NCI-H1105 treated with DMSO at 0.1 percent for 48 hours (cell line): Measurements from ENCODE around the gene PIP5K1C.
"Not testable (repeated sequence)": the region's sequence is repeated elsewhere in the genome, so short reads cannot be mapped to it uniquely, and the experiment has no call there.

Experiments
- DNase-seq: peaks from one replicate; lab custom pipeline; 2025; lab: John Stamatoyannopoulos, UW

PIP5K1C gene

GRCh38 chr19:3644351-3645066, 55.8 kb downstream of the PIP5K1C start:
- DNase-seq, result no peak

GRCh38 chr19:3643674-3644313, 56.5 kb downstream of the PIP5K1C start:
- no peak for DNase-seq

GRCh38 chr19:3642987-3643673, 57.1 kb downstream of the PIP5K1C start:
- no peak for DNase-seq

GRCh38 chr19:3642296-3642695, 58.0 kb downstream of the PIP5K1C start:
- no peak for DNase-seq

GRCh38 chr19:3641515-3642269, 58.6 kb downstream of the PIP5K1C start:
- no peak for DNase-seq

- no peak for DNase-seq
Measured at GRCh38 chr19:3639479-3639878, 60.8 kb downstream of the PIP5K1C start.

GRCh38 chr19:3638208-3639193, 61.8 kb downstream of the PIP5K1C start:
- no peak for DNase-seq

GRCh38 chr19:3637621-3638020, 62.6 kb downstream of the PIP5K1C start:
- DNase-seq, result no peak

- no peak for DNase-seq
Measured at GRCh38 chr19:3636962-3637361, 63.3 kb downstream of the PIP5K1C start.

GRCh38 chr19:3636506-3636905, 63.8 kb downstream of the PIP5K1C start:
- DNase-seq, result no peak

GRCh38 chr19:3634496-3635045, 65.7 kb downstream of the PIP5K1C start:
- DNase-seq, result no peak

GRCh38 chr19:3633559-3633988, 66.7 kb downstream of the PIP5K1C start:
- DNase-seq, result no peak

- no peak for DNase-seq
Measured at GRCh38 chr19:3632739-3633558, 67.3 kb downstream of the PIP5K1C start.

GRCh38 chr19:3632098-3632497, 68.2 kb downstream of the PIP5K1C start:
- DNase-seq, result no peak

- no peak for DNase-seq
Measured at GRCh38 chr19:3631053-3631861, 69.0 kb downstream of the PIP5K1C start.

GRCh38 chr19:3628766-3629165, 71.5 kb downstream of the PIP5K1C start:
- DNase-seq, result not testable (repeated sequence)

GRCh38 chr19:3627351-3627723, 72.9 kb downstream of the PIP5K1C start:
- DNase-seq, result no peak

- DNase-seq, result peak; percentile 98
Measured at GRCh38 chr19:3626473-3627350, 73.6 kb downstream of the PIP5K1C start, which contains the start of gene CACTIN. TSS of gene CACTIN (minus strand) at chr19:3626790. CDS start at chr19:3626762, 28 bp downstream.
